ENCODE data around the gene GREM2. TPM values are rescaled to one million over a fixed set of nuclear protein-coding genes. Genes with fewer than 3 reads are reported as not detected.
A peak's percentile ranks its signal among the peaks of the same experiment; 100 is the strongest.

The GREM2 gene
- total RNA-seq, 1 experiment from 2014 or later = not detected

DNA sequence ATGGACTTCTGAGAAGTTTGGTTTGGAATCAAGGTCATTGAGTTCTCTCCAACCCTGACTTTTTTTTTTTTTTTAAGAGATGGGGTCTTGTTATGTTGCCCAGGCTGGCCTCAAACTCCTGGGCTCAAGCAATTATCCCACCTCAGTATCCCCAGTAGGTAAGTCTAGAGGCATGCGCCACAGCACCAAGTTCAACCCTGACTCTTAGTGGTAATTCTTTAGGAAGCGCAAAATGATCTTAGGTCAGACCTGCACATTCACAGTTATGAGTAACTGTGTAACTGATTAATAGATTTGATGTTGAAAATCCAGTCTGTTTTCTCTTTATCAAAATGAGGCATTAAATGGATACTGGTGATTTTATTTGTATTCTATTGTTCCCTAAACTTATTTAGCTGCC is 95.9 kb downstream of the GREM2 start:
- Histone ChIP-seq H3K36me3 (ENCODE audit: low read depth, low read length) (no peaks in the 10 kb centered on the region), H3K79me2 (ENCODE audit: low read length) (no peaks in the 10 kb centered on the region), H3K4me3 (ENCODE audit: low read length) (no peak overlapping the region), H3K9me3 (ENCODE audit: low read length) (no peaks in the 10 kb centered on the region), H3F3A (ENCODE audit: low read length, unreplicated experiment) (no peaks in the 10 kb centered on the region), H3K4me2 (ENCODE audit: low read length) (no peak overlapping the region), H3K9ac (ENCODE audit: low read length) (no peak overlapping the region), H3K27ac (ENCODE audit: low read length) (no peak overlapping the region), H3K4me1 (ENCODE audit: insufficient read depth, low read length) (no peaks in the 10 kb centered on the region), H3K9me2 (replicated peaks; ENCODE audit: low read length) (no peaks in the 10 kb centered on the region), H2AFZ (ENCODE audit: low read length) (no peak overlapping the region), H3K27me3 (ENCODE audit: low read length) (peaks cover 45% of the 10 kb centered on the region), H4K20me1 (ENCODE audit: low read length) (no peaks in the 10 kb centered on the region)
- POLR2A ChIA-PET (ENCODE audit: unreplicated experiment) = no interaction called here
- TF ChIP-seq EZH2phosphoT487 (IDR thresholded peaks at IDR 0.05; ENCODE audit: borderline replicate concordance, low read length) (no peak), EZH2 (IDR thresholded peaks at IDR 0.05; ENCODE audit: low read length, unreplicated experiment) (no peak), CTCF (conservative IDR thresholded peaks at IDR 0.05; ENCODE audit: low read depth, low read length) (no peak)
- DNase-seq (no peak), ATAC-seq (no peak)
- CTCF ChIA-PET = no interaction called here
- BruUV-seq (replicated peaks) = no TSS peak
- intact Hi-C loops (cut with micrococcal nuclease) = loop anchor here (10.0 kb wide), 1 partner anchor 309 kb away; no protein-coding TSS in a partner anchor

DNA sequence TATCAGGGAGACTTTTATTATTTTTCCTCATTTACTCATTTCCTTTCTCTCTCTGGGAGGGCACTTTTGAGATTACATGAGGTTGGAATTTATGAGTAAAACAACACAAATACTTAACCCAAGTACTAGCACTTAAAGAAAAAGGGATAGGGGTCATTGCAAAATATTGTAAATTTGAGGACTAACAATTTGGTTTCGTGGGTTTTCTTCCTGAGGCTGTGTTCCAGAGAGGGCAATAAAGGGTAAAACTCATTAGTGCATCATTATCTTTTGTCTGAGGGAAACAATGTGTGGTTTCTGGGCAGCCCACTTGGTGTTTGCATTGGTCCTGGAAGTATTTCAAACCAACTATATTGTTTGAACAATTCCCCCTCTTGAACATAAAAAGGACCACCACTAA is 96.5 kb downstream of the GREM2 start:
- Histone ChIP-seq H3K36me3 (ENCODE audit: low read depth, low read length) (no peaks in the 10 kb centered on the region), H3K9me2 (replicated peaks; ENCODE audit: low read length) (no peaks in the 10 kb centered on the region), H3K4me1 (ENCODE audit: insufficient read depth, low read length) (no peaks in the 10 kb centered on the region), H3K9ac (ENCODE audit: low read length) (no peak overlapping the region), H3K9me3 (ENCODE audit: low read length) (no peaks in the 10 kb centered on the region), H2AFZ (ENCODE audit: low read length) (no peak overlapping the region), H3K27ac (ENCODE audit: low read length) (no peak overlapping the region), H3K4me3 (ENCODE audit: low read length) (no peak overlapping the region), H3K79me2 (ENCODE audit: low read length) (no peaks in the 10 kb centered on the region), H4K20me1 (ENCODE audit: low read length) (no peaks in the 10 kb centered on the region), H3K27me3 (ENCODE audit: low read length) (peaks cover 45% of the 10 kb centered on the region), H3F3A (ENCODE audit: low read length, unreplicated experiment) (no peaks in the 10 kb centered on the region), H3K4me2 (ENCODE audit: low read length) (no peak overlapping the region)
- ChIA-PET CTCF (no interaction called here), POLR2A (ENCODE audit: unreplicated experiment) (no interaction called here)
- no TSS peak for BruUV-seq (replicated peaks)
- TF ChIP-seq CTCF (conservative IDR thresholded peaks at IDR 0.05; ENCODE audit: low read depth, low read length) (no peak), EZH2phosphoT487 (IDR thresholded peaks at IDR 0.05; ENCODE audit: borderline replicate concordance, low read length) (no peak), EZH2 (IDR thresholded peaks at IDR 0.05; ENCODE audit: low read length, unreplicated experiment) (no peak)
- intact Hi-C loops (cut with micrococcal nuclease) = loop anchor here (10.0 kb wide), 1 partner anchor 309 kb away; no protein-coding TSS in a partner anchor
- ATAC-seq (peak; percentile 57), DNase-seq (peak; percentile 27)

DNA sequence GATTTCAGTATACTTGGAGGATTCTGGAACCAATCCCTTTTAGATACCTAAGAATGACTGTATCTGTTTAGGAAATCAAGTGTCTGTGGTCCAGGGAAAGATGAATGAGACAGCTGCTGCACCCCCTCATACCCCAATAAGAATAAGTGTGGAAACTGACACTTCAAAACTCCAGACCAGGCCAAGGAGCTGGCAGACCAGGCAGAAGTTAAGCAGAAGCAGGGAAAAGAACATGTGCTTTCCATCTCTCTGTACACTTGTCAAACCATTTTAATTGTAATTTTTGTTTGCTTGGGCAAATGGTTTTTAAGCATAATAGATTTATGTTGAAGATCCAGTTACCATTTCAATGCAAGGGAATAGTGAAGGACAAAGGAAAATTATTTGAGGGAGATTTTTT is 100.2 kb downstream of the GREM2 start:
- no peak for DNase-seq
- ATAC-seq = no peak
- no peaks in the 10 kb centered on the region for H3K79me2 ChIP-seq (ENCODE audit: low read length)
- ChIA-PET POLR2A (ENCODE audit: unreplicated experiment) (no interaction called here), CTCF (interaction anchor here (0.6 kb wide), 1 partner anchor 277 kb away, joined by 3 read pairs; no protein-coding TSS in a partner anchor)
- no peaks in the 10 kb centered on the region for H3K36me3 ChIP-seq (ENCODE audit: low read depth, low read length)
- H3F3A ChIP-seq (ENCODE audit: low read length, unreplicated experiment) = no peaks in the 10 kb centered on the region
- H3K4me1 ChIP-seq (ENCODE audit: insufficient read depth, low read length) = no peaks in the 10 kb centered on the region
- no peaks in the 10 kb centered on the region for H3K9me2 ChIP-seq (replicated peaks; ENCODE audit: low read length)
- H3K4me3 ChIP-seq (ENCODE audit: low read length) = no peak overlapping the region
- intact Hi-C loops (cut with micrococcal nuclease) = loop anchor here (10.0 kb wide), 1 partner anchor 313 kb away; no protein-coding TSS in a partner anchor
- no peaks in the 10 kb centered on the region for H4K20me1 ChIP-seq (ENCODE audit: low read length)
- H3K27ac ChIP-seq (ENCODE audit: low read length) = no peak overlapping the region
- no peak for TF ChIP-seq CTCF (conservative IDR thresholded peaks at IDR 0.05; ENCODE audit: low read depth, low read length)
- TF ChIP-seq EZH2phosphoT487 (IDR thresholded peaks at IDR 0.05; ENCODE audit: borderline replicate concordance, low read length) = no peak
- TF ChIP-seq EZH2 (IDR thresholded peaks at IDR 0.05; ENCODE audit: low read length, unreplicated experiment) = no peak
- H3K9ac ChIP-seq (ENCODE audit: low read length) = no peak overlapping the region
- H3K27me3 ChIP-seq (ENCODE audit: low read length) = peaks cover 33% of the 10 kb centered on the region
- no peaks in the 10 kb centered on the region for H3K9me3 ChIP-seq (ENCODE audit: low read length)
- no TSS peak for BruUV-seq (replicated peaks)
- H3K4me2 ChIP-seq (ENCODE audit: low read length) = no peak overlapping the region
- no peak overlapping the region for H2AFZ ChIP-seq (ENCODE audit: low read length)
